HG03097 (cell line): ENCODE measurements around the gene ESYT3.

ENCODE experiments used
- ATAC-seq: cut with Tn5 transposase; IDR thresholded peaks from one replicate; pipeline ENCODE4 v1.9.1; 2021; ENCODE audit not compliant: unreplicated experiment, low FRiP score

The ESYT3 gene

GRCh38 chr3:138434276-138434874, at the start of gene ESYT3:
Gene ESYT3 (plus strand): TSS chr3:138434616. CDS start chr3:138434799, 183 bp downstream.
- ATAC-seq: no peak

GRCh38 chr3:138384976-138385375, 49.4 kb upstream of the ESYT3 start:
- no peak for ATAC-seq

GRCh38 chr3:138389144-138389601, 45.2 kb upstream of the ESYT3 start:
- ATAC-seq: no peak

GRCh38 chr3:138389841-138390581, 44.4 kb upstream of the ESYT3 start:
- no peak for ATAC-seq

- no peak for ATAC-seq
Measured at GRCh38 chr3:138390582-138390932, 43.9 kb upstream of the ESYT3 start.

GRCh38 chr3:138394156-138394555, 40.3 kb upstream of the ESYT3 start:
- ATAC-seq: no peak

- ATAC-seq: no peak
Measured at GRCh38 chr3:138394686-138395085, 39.7 kb upstream of the ESYT3 start.

GRCh38 chr3:138395865-138396751, 38.3 kb upstream of the ESYT3 start:
- no peak for ATAC-seq

- ATAC-seq: no peak
Measured at GRCh38 chr3:138396752-138397410, 37.5 kb upstream of the ESYT3 start.

GRCh38 chr3:138397983-138398382, 36.4 kb upstream of the ESYT3 start:
- no peak for ATAC-seq

GRCh38 chr3:138398791-138399575, 35.4 kb upstream of the ESYT3 start:
- no peak for ATAC-seq

GRCh38 chr3:138399766-138400165, 34.6 kb upstream of the ESYT3 start:
- ATAC-seq: no peak

GRCh38 chr3:138400651-138401070, 33.8 kb upstream of the ESYT3 start:
- ATAC-seq: no peak

- ATAC-seq: no peak
Measured at GRCh38 chr3:138401834-138402233, 32.6 kb upstream of the ESYT3 start.

- no peak for ATAC-seq
Measured at GRCh38 chr3:138404121-138404520, 30.3 kb upstream of the ESYT3 start.

GRCh38 chr3:138405001-138405400, 29.4 kb upstream of the ESYT3 start:
- ATAC-seq: no peak

GRCh38 chr3:138405486-138405885, 28.9 kb upstream of the ESYT3 start:
- ATAC-seq: no peak

GRCh38 chr3:138406606-138407005, 27.8 kb upstream of the ESYT3 start:
- no peak for ATAC-seq

- ATAC-seq: no peak
Measured at GRCh38 chr3:138407236-138407907, 27.0 kb upstream of the ESYT3 start.
